ENCODE measurements around the gene SSC5D. TPM values are rescaled to one million over a fixed set of nuclear protein-coding genes. Genes with fewer than 3 reads are reported as not detected.

The SSC5D gene
- total and polyA plus RNA-seq, 2 experiments from 2014 or later = 0.60 to 0.89 TPM

DNA sequence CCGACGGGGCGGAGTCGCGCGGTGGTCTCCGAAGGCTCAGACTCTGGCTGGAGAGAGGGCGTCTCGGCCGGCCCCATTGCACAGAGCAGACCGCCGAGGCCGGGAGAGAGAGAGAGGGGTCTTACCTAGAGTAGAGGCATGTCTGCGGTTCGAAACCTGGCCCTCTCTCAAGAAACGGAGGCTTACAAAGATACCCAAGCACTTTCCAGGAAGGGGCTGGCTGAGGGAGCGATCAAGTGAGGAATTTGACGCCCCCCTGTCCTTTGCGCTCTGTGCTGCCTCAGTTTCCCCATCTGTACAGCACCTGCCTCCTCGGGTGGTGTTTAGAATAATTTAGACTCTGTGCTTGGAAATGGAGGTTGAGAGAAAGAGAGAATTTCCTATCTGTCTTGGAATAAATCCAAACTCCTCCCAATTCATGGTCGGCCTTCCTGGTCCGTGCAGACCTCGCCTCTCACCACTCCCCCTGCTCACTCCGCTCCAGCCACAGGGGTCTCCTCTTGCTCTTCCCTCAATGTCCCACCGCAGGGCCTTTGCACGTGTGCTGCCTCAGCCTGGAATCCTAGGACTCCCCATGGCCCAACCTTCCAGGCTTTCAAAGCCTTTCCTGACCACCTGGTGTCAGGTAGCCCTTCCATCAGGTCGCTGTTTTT lies 26.1 kb upstream of the SSC5D start:
- H3K9me3 ChIP-seq (ENCODE audit: low read depth) = no peaks in the 10 kb centered on the region
- no peaks in the 10 kb centered on the region for H3K4me1 ChIP-seq (ENCODE audit: low read depth)
- TF ChIP-seq, protein P1, sequence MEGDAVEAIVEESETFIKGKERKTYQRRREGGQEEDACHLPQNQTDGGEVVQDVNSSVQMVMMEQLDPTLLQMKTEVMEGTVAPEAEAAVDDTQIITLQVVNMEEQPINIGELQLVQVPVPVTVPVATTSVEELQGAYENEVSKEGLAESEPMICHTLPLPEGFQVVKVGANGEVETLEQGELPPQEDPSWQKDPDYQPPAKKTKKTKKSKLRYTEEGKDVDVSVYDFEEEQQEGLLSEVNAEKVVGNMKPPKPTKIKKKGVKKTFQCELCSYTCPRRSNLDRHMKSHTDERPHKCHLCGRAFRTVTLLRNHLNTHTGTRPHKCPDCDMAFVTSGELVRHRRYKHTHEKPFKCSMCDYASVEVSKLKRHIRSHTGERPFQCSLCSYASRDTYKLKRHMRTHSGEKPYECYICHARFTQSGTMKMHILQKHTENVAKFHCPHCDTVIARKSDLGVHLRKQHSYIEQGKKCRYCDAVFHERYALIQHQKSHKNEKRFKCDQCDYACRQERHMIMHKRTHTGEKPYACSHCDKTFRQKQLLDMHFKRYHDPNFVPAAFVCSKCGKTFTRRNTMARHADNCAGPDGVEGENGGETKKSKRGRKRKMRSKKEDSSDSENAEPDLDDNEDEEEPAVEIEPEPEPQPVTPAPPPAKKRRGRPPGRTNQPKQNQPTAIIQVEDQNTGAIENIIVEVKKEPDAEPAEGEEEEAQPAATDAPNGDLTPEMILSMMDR (IDR thresholded peaks at IDR 0.05; ENCODE audit: low read depth, low read length) = no peak
- no peaks in the 10 kb centered on the region for H3K36me3 ChIP-seq
- peak overlapping the region; percentile 26 for H3K4me3 ChIP-seq
- peak overlapping the region; percentile 29 for H3K27ac ChIP-seq
- peak in 1 of 2 donors; percentile 66 for DNase-seq (ENCODE audit: low read depth in 1 of 2, low spot score in 1 of 2)
- no peaks in the 10 kb centered on the region for H3K27me3 ChIP-seq

DNA sequence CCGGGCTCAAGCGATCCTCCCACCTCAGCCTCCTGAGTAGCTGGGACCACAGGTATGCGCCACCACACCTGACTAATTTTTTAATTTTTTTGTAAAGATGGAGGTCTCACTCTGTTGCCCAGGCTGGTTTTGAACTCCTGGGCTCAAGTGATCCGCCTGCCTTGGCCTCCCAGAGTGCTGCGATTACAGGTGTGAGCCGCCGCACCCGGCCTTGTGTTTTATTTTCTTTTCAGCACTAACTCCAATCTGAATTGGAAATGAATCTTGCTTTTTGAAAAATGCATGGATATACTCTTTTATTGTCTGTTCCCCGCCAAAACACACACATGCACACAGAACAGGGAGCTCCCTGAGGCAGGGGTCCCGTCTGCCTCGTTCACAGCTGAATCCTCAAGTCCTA lies 25.5 kb upstream of the SSC5D start:
- TF ChIP-seq, protein P1 (IDR thresholded peaks at IDR 0.05; ENCODE audit: low read depth, low read length) = no peak
- Histone ChIP-seq H3K27me3 (no peaks in the 10 kb centered on the region), H3K27ac (no peak overlapping the region), H3K9me3 (ENCODE audit: low read depth) (no peaks in the 10 kb centered on the region), H3K4me1 (ENCODE audit: low read depth) (no peaks in the 10 kb centered on the region), H3K36me3 (no peaks in the 10 kb centered on the region), H3K4me3 (no peak overlapping the region)
- no peak for DNase-seq (ENCODE audit: low read depth in 1 of 2, low spot score in 1 of 2)

DNA sequence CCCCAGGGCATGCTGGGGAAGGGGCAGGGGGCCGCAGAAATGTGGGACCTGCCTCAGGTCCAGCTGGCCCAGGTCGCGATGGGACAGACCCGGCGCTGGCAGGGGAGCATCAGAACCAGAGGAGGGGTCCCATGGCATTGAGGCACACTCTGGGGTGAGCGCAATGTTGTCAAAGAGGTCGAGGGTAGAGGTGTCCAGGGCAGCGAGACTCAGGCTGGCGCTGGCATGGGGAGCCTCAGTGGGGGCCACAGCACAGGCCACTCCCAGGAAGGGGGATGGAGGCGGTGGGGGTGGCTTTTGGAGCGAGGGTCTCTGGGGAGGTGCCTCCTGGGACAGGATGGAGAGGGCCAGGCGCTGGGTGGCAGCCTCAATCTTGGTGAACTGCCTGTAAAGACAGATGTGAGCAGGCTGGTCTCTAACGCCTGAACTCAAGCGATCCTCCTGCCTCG lies 24.6 kb upstream of the SSC5D start:
- H3K27me3 ChIP-seq = no peaks in the 10 kb centered on the region
- H3K36me3 ChIP-seq = no peaks in the 10 kb centered on the region
- no peak overlapping the region for H3K27ac ChIP-seq
- no peaks in the 10 kb centered on the region for H3K4me1 ChIP-seq (ENCODE audit: low read depth)
- H3K9me3 ChIP-seq (ENCODE audit: low read depth) = no peaks in the 10 kb centered on the region
- no peak for DNase-seq (ENCODE audit: low read depth in 1 of 2, low spot score in 1 of 2)
- no peak overlapping the region for H3K4me3 ChIP-seq
- TF ChIP-seq, protein P1 (IDR thresholded peaks at IDR 0.05; ENCODE audit: low read depth, low read length) = no peak

DNA sequence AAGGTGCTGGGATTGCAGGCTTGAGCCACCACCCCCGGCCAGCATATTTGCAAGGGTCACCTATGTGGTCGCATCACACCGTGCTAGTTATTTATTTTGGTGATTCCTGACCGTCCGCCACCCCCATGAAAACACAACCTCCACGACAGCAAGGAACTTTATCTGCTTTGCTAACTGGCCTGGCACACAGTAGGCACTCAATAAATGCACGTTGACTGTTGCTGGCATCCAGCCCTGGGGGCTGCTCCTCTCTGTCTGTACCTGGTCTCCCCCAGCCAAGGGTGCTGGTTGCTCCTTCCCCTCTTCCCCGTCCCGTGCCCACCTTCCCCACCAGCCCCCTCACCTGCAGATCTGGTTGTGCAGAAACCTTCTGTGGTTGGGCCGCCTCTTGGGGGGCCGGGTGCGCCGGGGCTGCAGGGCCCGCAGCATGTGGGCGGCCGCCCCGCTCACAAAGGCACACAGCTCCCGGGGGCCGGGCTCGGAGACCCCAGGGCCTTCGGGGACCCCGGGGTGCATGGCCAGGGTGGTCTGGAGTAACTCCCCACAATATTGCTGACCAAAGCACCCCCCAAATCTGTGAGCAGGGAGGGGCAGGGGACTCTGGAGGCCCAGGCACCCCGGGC lies 24.1 kb upstream of the SSC5D start:
- Histone ChIP-seq H3K27ac (no peak overlapping the region), H3K27me3 (no peaks in the 10 kb centered on the region), H3K9me3 (ENCODE audit: low read depth) (no peaks in the 10 kb centered on the region), H3K36me3 (no peaks in the 10 kb centered on the region), H3K4me3 (no peak overlapping the region), H3K4me1 (ENCODE audit: low read depth) (no peaks in the 10 kb centered on the region)
- TF ChIP-seq, protein P1 (IDR thresholded peaks at IDR 0.05; ENCODE audit: low read depth, low read length) = no peak
- DNase-seq (ENCODE audit: low read depth in 1 of 2, low spot score in 1 of 2) = no peak

DNA sequence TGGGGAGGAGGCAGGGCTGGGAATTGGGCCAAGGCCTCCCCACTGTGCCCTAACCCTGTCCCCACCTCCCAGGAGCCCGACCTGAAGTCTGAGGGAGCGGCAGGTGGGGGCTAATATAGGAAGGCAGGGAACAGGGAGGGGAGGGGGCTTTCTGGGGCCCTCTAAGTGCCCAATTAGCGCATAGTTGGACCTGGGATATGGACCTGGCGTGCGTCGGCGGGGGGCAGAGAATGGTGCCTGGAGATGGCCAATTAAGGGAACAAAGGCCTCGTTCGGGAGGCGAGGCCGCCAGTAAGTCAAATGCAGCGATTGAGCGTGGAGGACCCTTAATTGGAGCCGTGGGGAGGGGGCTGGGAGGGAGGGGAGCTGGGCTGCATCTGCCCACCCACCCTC lies 23.6 kb upstream of the SSC5D start, which contains the start of gene C19orf85:
Gene C19orf85 (minus strand): TSS at position 90 of the 393 bp plus-strand sequence. CDS start 197 bp downstream, outside the sequence.
- no peak for DNase-seq (ENCODE audit: low read depth in 1 of 2, low spot score in 1 of 2)
- Histone ChIP-seq H3K36me3 (no peaks in the 10 kb centered on the region), H3K9me3 (ENCODE audit: low read depth) (no peaks in the 10 kb centered on the region), H3K27me3 (no peaks in the 10 kb centered on the region), H3K4me1 (ENCODE audit: low read depth) (no peaks in the 10 kb centered on the region), H3K27ac (no peak within 1 kb of the TSS), H3K4me3 (no peak within 1 kb of the TSS)
- TF ChIP-seq, protein P1 (IDR thresholded peaks at IDR 0.05; ENCODE audit: low read depth, low read length) = no peak

Measured in cardiac muscle cell (in vitro differentiated cells and primary cell).